ENCODE measurements around the gene ADAT2.

The ADAT2 gene

DNA sequence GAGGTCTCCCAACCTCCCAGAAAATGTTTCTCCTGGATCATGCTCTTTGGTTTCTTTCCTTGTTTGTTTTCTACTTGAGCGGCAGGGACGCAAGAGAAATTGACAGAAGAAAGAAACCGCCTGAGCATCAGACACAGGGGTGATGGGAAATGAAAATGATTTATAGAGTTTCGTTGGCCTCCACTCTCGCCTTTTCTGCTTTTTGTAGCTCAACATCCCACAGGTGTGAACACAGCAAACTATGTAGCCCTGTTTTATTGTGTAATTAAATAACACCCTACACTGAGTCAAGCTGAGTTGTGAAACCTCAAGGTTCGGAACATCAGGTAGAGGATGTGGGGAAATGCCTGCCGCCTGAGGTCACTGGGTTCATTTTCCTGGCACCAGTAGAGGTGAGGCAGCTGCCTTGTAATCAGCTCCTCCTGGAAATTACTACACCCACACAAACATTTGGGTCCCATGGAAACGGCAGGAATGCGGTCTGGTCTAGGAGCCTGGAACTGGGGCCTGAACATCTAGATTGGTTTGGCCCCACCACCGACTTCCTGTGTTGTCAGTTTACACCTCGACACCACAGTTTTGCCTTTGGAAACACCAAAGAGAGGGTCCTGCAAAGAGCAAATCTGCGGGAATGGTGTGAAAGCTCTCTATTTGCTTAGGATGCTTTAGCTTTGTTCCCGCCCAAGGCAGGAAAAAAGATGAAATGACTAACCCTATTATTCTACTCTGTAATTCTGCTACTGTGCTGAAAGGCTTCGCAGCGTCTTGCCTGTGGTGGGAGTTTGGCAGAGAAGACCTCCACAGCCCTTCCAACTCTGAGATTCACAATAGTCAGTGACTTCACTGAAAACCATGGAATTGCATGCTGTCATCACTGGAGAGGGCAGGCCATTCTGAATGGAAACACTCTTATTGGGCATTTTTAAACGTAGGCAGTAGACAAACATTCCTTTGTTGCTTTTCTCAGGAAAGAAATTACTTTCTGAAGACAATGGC lies 53.0 kb downstream of the ADAT2 start:
- TF ChIP-seq, protein P1, sequence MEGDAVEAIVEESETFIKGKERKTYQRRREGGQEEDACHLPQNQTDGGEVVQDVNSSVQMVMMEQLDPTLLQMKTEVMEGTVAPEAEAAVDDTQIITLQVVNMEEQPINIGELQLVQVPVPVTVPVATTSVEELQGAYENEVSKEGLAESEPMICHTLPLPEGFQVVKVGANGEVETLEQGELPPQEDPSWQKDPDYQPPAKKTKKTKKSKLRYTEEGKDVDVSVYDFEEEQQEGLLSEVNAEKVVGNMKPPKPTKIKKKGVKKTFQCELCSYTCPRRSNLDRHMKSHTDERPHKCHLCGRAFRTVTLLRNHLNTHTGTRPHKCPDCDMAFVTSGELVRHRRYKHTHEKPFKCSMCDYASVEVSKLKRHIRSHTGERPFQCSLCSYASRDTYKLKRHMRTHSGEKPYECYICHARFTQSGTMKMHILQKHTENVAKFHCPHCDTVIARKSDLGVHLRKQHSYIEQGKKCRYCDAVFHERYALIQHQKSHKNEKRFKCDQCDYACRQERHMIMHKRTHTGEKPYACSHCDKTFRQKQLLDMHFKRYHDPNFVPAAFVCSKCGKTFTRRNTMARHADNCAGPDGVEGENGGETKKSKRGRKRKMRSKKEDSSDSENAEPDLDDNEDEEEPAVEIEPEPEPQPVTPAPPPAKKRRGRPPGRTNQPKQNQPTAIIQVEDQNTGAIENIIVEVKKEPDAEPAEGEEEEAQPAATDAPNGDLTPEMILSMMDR (IDR thresholded peaks at IDR 0.05; ENCODE audit: low read depth, low read length), result no peak
- H3K27me3 ChIP-seq, result no peaks in the 10 kb centered on the region
- H3K9me3 ChIP-seq, result no peaks in the 10 kb centered on the region
- no peak overlapping the region for H3K4me3 ChIP-seq (ENCODE audit: low read depth, low read length)
- H3K36me3 ChIP-seq, result no peaks in the 10 kb centered on the region
- no peak for DNase-seq
- H3K4me1 ChIP-seq, result no peaks in the 10 kb centered on the region

GRCh38 chr6:143396497-143397226 lies 53.8 kb downstream of the ADAT2 start:
- Histone ChIP-seq H3K4me3 (ENCODE audit: low read depth, low read length) (no peak overlapping the region), H3K9me3 (no peaks in the 10 kb centered on the region), H3K36me3 (no peaks in the 10 kb centered on the region), H3K27me3 (no peaks in the 10 kb centered on the region), H3K4me1 (no peaks in the 10 kb centered on the region)
- DNase-seq, result no peak
- TF ChIP-seq, protein P1 (IDR thresholded peaks at IDR 0.05; ENCODE audit: low read depth, low read length), result no peak

DNA sequence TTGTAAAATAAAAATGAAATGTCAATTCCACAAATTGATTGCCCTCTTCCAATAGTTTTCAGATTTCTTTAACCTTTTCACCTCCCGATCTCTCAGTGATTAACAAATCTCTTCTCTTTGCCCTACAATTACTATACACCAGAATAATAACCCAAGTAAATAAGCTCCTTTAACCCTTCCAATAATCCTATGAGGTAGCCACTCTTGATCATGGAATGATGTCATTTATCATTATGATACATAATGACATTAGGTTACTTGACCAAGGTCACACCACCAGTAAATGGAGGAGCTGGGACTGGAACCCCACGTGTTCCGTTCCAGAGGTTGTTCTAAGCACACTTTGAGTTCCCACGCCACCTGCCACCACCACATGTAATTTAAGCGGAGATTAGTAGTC lies 54.8 kb downstream of the ADAT2 start:
- no peaks in the 10 kb centered on the region for H3K4me1 ChIP-seq
- TF ChIP-seq, protein P1 (IDR thresholded peaks at IDR 0.05; ENCODE audit: low read depth, low read length), result no peak

GRCh38 chr6:143394389-143394788 lies 56.1 kb downstream of the ADAT2 start:
- no peaks in the 10 kb centered on the region for H3K36me3 ChIP-seq
- no peaks in the 10 kb centered on the region for H3K27me3 ChIP-seq
- no peaks in the 10 kb centered on the region for H3K4me1 ChIP-seq
- H3K4me3 ChIP-seq (ENCODE audit: low read depth, low read length), result no peak overlapping the region
- TF ChIP-seq, protein P1 (IDR thresholded peaks at IDR 0.05; ENCODE audit: low read depth, low read length), result no peak
- DNase-seq, result no peak
- H3K9me3 ChIP-seq, result no peaks in the 10 kb centered on the region

More for the DNA sequence above, 54.8 kb downstream of the ADAT2 start:
- H3K27me3 ChIP-seq, result no peaks in the 10 kb centered on the region
- no peak for DNase-seq
- H3K9me3 ChIP-seq, result no peaks in the 10 kb centered on the region
- no peak overlapping the region for H3K4me3 ChIP-seq (ENCODE audit: low read depth, low read length)
- H3K36me3 ChIP-seq, result no peaks in the 10 kb centered on the region

GRCh38 chr6:143390278-143390677 lies 60.2 kb downstream of the ADAT2 start:
- H3K36me3 ChIP-seq, result no peaks in the 10 kb centered on the region
- TF ChIP-seq, protein P1 (IDR thresholded peaks at IDR 0.05; ENCODE audit: low read depth, low read length), result no peak
- DNase-seq, result no peak
- H3K4me3 ChIP-seq (ENCODE audit: low read depth, low read length), result no peak overlapping the region
- H3K9me3 ChIP-seq, result no peaks in the 10 kb centered on the region
- H3K27me3 ChIP-seq, result no peaks in the 10 kb centered on the region
- H3K4me1 ChIP-seq, result no peaks in the 10 kb centered on the region
